Loucy (cell line): ENCODE data around the gene LRRC4B.
"Not testable (repeated sequence)": the region's sequence is repeated elsewhere in the genome, so short reads cannot be mapped to it uniquely, and the experiment has no call there.

Experiments used
- H2AFZ ChIP-seq: fragments of 200-600 bp; sonication (generic); 2 replicates; pipeline ENCODE4 v1.6.0; 2016; ENCODE audit warnings: antibody characterized with exemption, mild to moderate bottlenecking, low read length, moderate library complexity
- H3F3A ChIP-seq: fragments of 200-600 bp; 2 replicates; pipeline ENCODE4 v1.6.0; 2016; ENCODE audit warnings: antibody characterized with exemption, low read depth, mild to moderate bottlenecking
- H3K27me3 ChIP-seq: fragments of 200-600 bp; sonication (generic); 2 replicates; pipeline ENCODE4 v1.6.1; 2014; ENCODE audit warnings: low read length, mild to moderate bottlenecking; ENCODE audit not compliant: insufficient read depth, poor library complexity, severe bottlenecking
- H3K36me3 ChIP-seq: fragments of 200-600 bp; sonication (generic); 2 replicates; pipeline ENCODE4 v1.6.1; 2016; ENCODE audit warnings: low read length; ENCODE audit not compliant: insufficient read depth
- H3K4me1 ChIP-seq: fragments of 200-600 bp; sonication (generic); 2 replicates; pipeline ENCODE4 v1.5.1; 2014; ENCODE audit warnings: low read length, mild to moderate bottlenecking; ENCODE audit not compliant: insufficient read depth, poor library complexity, severe bottlenecking
- H3K4me2 ChIP-seq: fragments of 200-600 bp; sonication (generic); 2 replicates; pipeline ENCODE4 v1.6.0; 2014; ENCODE audit warnings: antibody characterized with exemption, low read length, low read depth, mild to moderate bottlenecking; ENCODE audit not compliant: poor library complexity, severe bottlenecking
- H3K4me3 ChIP-seq: fragments of 200-600 bp; sonication (generic); 2 replicates; pipeline ENCODE4 v1.5.1; 2014; ENCODE audit warnings: low read length, mild to moderate bottlenecking, mixed read lengths; ENCODE audit not compliant: poor library complexity, severe bottlenecking
- H3K79me2 ChIP-seq: fragments of 200-600 bp; sonication (generic); 2 replicates; pipeline ENCODE4 v1.6.1; 2014; ENCODE audit warnings: low read length; ENCODE audit not compliant: insufficient read depth
- H3K9ac ChIP-seq: fragments of 200-600 bp; sonication (generic); 2 replicates; pipeline ENCODE4 v1.6.0; 2014; ENCODE audit warnings: mild to moderate bottlenecking, low read depth, low read length, moderate library complexity; ENCODE audit not compliant: poor library complexity, severe bottlenecking
- H3K9me2 ChIP-seq: fragments of 200-600 bp; sonication (generic); replicated peaks from 2 replicates; pipeline ENCODE4 v1.6.1; 2016; ENCODE audit warnings: low read depth, low read length, mixed read lengths
- H3K9me3 ChIP-seq: fragments of 200-600 bp; sonication (generic); 2 replicates; pipeline ENCODE4 v1.6.1; 2014; ENCODE audit warnings: mild to moderate bottlenecking, antibody characterized with exemption, low read length, low read depth; ENCODE audit not compliant: insufficient read depth
- H4K20me1 ChIP-seq: fragments of 200-600 bp; sonication (generic); 2 replicates; pipeline ENCODE4 v1.6.0; 2014; ENCODE audit warnings: antibody characterized with exemption, low read length, mild to moderate bottlenecking; ENCODE audit not compliant: insufficient read depth, poor library complexity, severe bottlenecking
- CTCF ChIP-seq: fragments of 200-600 bp; sonication (generic); conservative IDR thresholded peaks from 2 replicates; pipeline ENCODE4 v1.5.1; 2014; ENCODE audit warnings: mild to moderate bottlenecking, antibody characterized with exemption, low read length
- EZH2phosphoT487 ChIP-seq: fragments of 200-600 bp; IDR thresholded peaks from 2 replicates; pipeline ENCODE4 v1.6.1; 2018; ENCODE audit warnings: antibody characterized with exemption, mild to moderate bottlenecking, moderate library complexity, borderline replicate concordance

LRRC4B gene

GRCh38 chr19:50599427-50599826 is 31.2 kb upstream of the LRRC4B start:
- no peaks in the 10 kb centered on the region for H3K79me2 ChIP-seq
- H2AFZ ChIP-seq: no peak overlapping the region
- no peaks in the 10 kb centered on the region for H3K27me3 ChIP-seq
- no peaks in the 10 kb centered on the region for H3K9me2 ChIP-seq
- H4K20me1 ChIP-seq: no peaks in the 10 kb centered on the region
- no peak overlapping the region for H3K9ac ChIP-seq
- H3K4me1 ChIP-seq: no peaks in the 10 kb centered on the region
- H3F3A ChIP-seq: no peaks in the 10 kb centered on the region
- H3K36me3 ChIP-seq: no peaks in the 10 kb centered on the region
- no peaks in the 10 kb centered on the region; the same call in 1 of the 2 replicates for H3K9me3 ChIP-seq
- no peak overlapping the region for H3K4me2 ChIP-seq
- TF ChIP-seq EZH2phosphoT487 (no peak), CTCF (no peak)
- H3K4me3 ChIP-seq: no peak overlapping the region

GRCh38 chr19:50590191-50590590 is 22.0 kb upstream of the LRRC4B start:
- Histone ChIP-seq H3K9ac (no peak overlapping the region), H3K27me3 (no peaks in the 10 kb centered on the region), H3K79me2 (no peaks in the 10 kb centered on the region), H3K4me1 (no peaks in the 10 kb centered on the region), H3K36me3 (no peaks in the 10 kb centered on the region), H3K9me3 (no peaks in the 10 kb centered on the region; the same call in 1 of the 2 replicates), H2AFZ (no peak overlapping the region), H3K9me2 (no peaks in the 10 kb centered on the region), H3K4me3 (no peak overlapping the region), H4K20me1 (no peaks in the 10 kb centered on the region), H3K4me2 (no peak overlapping the region), H3F3A (no peaks in the 10 kb centered on the region)
- no peak for TF ChIP-seq EZH2phosphoT487
- TF ChIP-seq CTCF: no peak

GRCh38 chr19:50581795-50582660 is 13.8 kb upstream of the LRRC4B start:
- not testable (repeated sequence) for H3K27me3 ChIP-seq, H3K4me3 ChIP-seq

More at GRCh38 chr19:50581795-50582660, 13.8 kb upstream of the LRRC4B start:
- H3K9me2 ChIP-seq, H3K4me1 ChIP-seq, H3K36me3 ChIP-seq, H3K79me2 ChIP-seq, H3K9ac ChIP-seq, H3F3A ChIP-seq, H3K4me2 ChIP-seq, H2AFZ ChIP-seq, H3K9me3 ChIP-seq, H4K20me1 ChIP-seq: not testable (repeated sequence)
